H1 (cell line): ENCODE data around the gene GIGYF2. TPM values are rescaled to one million over a fixed set of nuclear protein-coding genes. Genes with fewer than 3 reads are reported as not detected.
A peak's percentile ranks its signal among the peaks of the same experiment; 100 is the strongest.

Experiments
- ASH2L ChIP-seq: fragments of 200-600, 300-600 bp; sonication (generic); IDR thresholded peaks from one replicate; pipeline ENCODE4 v1.7.1; 2017; ENCODE audit warnings: low read length
- BACH1 ChIP-seq: IDR thresholded peaks from 2 replicates; pipeline ENCODE4 v1.6.1; 2012; ENCODE audit warnings: low read length, improper control_type of control experiment
- CHD7 ChIP-seq: fragments of 300-600 bp; sonication (generic); IDR thresholded peaks from 2 replicates; pipeline ENCODE4 v1.7.1; 2012; ENCODE audit warnings: low read length, moderate library complexity, mild to moderate bottlenecking, inconsistent platforms; ENCODE audit not compliant: insufficient replicate concordance
- EP300 ChIP-seq, 2 experiments: IDR thresholded peaks; 1 replicate in 1 of 2; 2 replicates in 1 of 2; pipeline ENCODE4 v1.6.1; 2011 to 2012; ENCODE audit warnings: low read depth in 2 of 2, low read length in 2 of 2, mild to moderate bottlenecking in 2 of 2, borderline replicate concordance in 1 of 2, inconsistent platforms in 1 of 2, moderate library complexity in 1 of 2
- YY1 ChIP-seq: IDR thresholded peaks from 2 replicates; pipeline ENCODE4 v1.6.1; 2011; ENCODE audit warnings: low read depth, mild to moderate bottlenecking, low read length
- polyA plus RNA-seq, 7 experiments: library from polyadenylated mRNA; depleted of rRNA in 3 of 7; stranded (reverse) in 5 of 7; unstranded in 2 of 7; fragments of >200 nt in 5 of 7; fragments of 200-250 nt in 2 of 7; gene quantifications; 1 replicate in 5 of 7; 2 replicates in 1 of 7; 4 replicates in 1 of 7; pipeline versions ENCODE4 v1.2.1 to v1.2.3, GENCODE V29; 2011 to 2013; ENCODE audit warnings: missing spikeins in 2 of 7, mixed read lengths in 2 of 7
- total RNA-seq: library from RNA; stranded (reverse); fragmentation: NEBNext Ultra II Directional; extraction: Animal tissue kit (Norgen Biotek cat#: 25700); gene quantifications from 2 replicates; pipeline ENCODE4 v1.2.1, GENCODE V29; 2021
- TF ChIP-seq, protein P1 (sequence below), 3 experiments: IDR thresholded peaks; 1 replicate in 2 of 3; 2 replicates in 1 of 3; pipeline versions ENCODE4 v1.5.1 to v1.6.1; 2011; ENCODE audit warnings: low read length in 3 of 3, mild to moderate bottlenecking in 3 of 3, inconsistent platforms in 2 of 3, low read depth in 1 of 3, moderate library complexity in 1 of 3; ENCODE audit not compliant: insufficient read depth in 1 of 3; ENCODE audit errors: control extremely low read depth in 1 of 3
- TF ChIP-seq, protein P2 (sequence below): IDR thresholded peaks from 2 replicates; pipeline ENCODE4 v1.6.1; 2012; ENCODE audit warnings: inconsistent platforms

GIGYF2 gene
- total and polyA plus RNA-seq, 2 of the 8 experiments (the other 6 are each of a cell fraction or from before 2014, with no cell fraction given), result 22.3 to 62.0 TPM

GRCh38 chr2:232668805-232669444 lies 28.2 kb upstream of the GIGYF2 start (continued):
- TF ChIP-seq CHD7 (no peak), BACH1 (no peak), ASH2L (no peak), YY1 (0 out of 2 replicates have a peak, but pooled peaks have one; percentile 74), EP300 (IDR thresholded peaks at IDR 0.05; ENCODE audit: borderline replicate concordance in 1 of 2, low read depth in 2 of 2, low read length in 2 of 2) (no peak)
- TF ChIP-seq, protein P1, sequence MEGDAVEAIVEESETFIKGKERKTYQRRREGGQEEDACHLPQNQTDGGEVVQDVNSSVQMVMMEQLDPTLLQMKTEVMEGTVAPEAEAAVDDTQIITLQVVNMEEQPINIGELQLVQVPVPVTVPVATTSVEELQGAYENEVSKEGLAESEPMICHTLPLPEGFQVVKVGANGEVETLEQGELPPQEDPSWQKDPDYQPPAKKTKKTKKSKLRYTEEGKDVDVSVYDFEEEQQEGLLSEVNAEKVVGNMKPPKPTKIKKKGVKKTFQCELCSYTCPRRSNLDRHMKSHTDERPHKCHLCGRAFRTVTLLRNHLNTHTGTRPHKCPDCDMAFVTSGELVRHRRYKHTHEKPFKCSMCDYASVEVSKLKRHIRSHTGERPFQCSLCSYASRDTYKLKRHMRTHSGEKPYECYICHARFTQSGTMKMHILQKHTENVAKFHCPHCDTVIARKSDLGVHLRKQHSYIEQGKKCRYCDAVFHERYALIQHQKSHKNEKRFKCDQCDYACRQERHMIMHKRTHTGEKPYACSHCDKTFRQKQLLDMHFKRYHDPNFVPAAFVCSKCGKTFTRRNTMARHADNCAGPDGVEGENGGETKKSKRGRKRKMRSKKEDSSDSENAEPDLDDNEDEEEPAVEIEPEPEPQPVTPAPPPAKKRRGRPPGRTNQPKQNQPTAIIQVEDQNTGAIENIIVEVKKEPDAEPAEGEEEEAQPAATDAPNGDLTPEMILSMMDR (IDR thresholded peaks at IDR 0.05; ENCODE audit: control extremely low read depth in 1 of 3, insufficient read depth in 1 of 3, low read depth in 1 of 3, low read length in 3 of 3), result peak; percentile 40 to 71 (median 69)
- TF ChIP-seq, protein P2, sequence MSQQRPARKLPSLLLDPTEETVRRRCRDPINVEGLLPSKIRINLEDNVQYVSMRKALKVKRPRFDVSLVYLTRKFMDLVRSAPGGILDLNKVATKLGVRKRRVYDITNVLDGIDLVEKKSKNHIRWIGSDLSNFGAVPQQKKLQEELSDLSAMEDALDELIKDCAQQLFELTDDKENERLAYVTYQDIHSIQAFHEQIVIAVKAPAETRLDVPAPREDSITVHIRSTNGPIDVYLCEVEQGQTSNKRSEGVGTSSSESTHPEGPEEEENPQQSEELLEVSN, result no peak
